ENCODE measurements around the gene IDH3B. TPM values are rescaled to one million over a fixed set of nuclear protein-coding genes. Genes with fewer than 3 reads are reported as not detected.
A peak's percentile ranks its signal among the peaks of the same experiment; 100 is the strongest.

The IDH3B gene
- total and polyA plus RNA-seq, 2 of the 13 experiments (the other 11 are each of a cell fraction or from before 2014, with no cell fraction given): 215 to 254 TPM

- no peaks in the 10 kb centered on the region for H3K79me2 ChIP-seq (ENCODE audit: insufficient read depth, low read length)
- in situ Hi-C loops (cut with HindIII; ENCODE audit: extremely low pct_ligation_motif_present, low pct_unique_long_range_greater_than_20kb): no loop called here
- ATAC-seq (no peak), DNase-seq (ENCODE audit: low spot score) (no peak), FAIRE-seq (no peak)
- BruUV-seq (replicated peaks): no TSS peak
- peak overlapping the region in 2 of 3 experiments; percentile 47 to 72; a peak in 3 of 6 replicates for H3K4me3 ChIP-seq (replicated peaks in 1 of 3; ENCODE audit: insufficient read depth in 1 of 3, low read depth in 2 of 3, low read length in 3 of 3)
- peaks cover 31 to 84% of the 10 kb centered on the region in 2 experiments for H3K27me3 ChIP-seq (ENCODE audit: control insufficient read depth in 1 of 2, insufficient read depth in 2 of 2, low read length in 2 of 2)
- peaks cover 14% of the 10 kb centered on the region for H3K4me1 ChIP-seq (ENCODE audit: insufficient read depth, low read length)
- H3K9ac ChIP-seq (ENCODE audit: insufficient read depth, low read depth, low read length): no peak overlapping the region
- no peak overlapping the region for H2AFZ ChIP-seq (ENCODE audit: low read length)
- peaks cover 6% of the 10 kb centered on the region; the same call in 1 of the 2 replicates for H4K20me1 ChIP-seq (ENCODE audit: insufficient read depth, low read length)
- 0% methylated on average over 10 of the region's 64 CpGs for WGBS (ENCODE audit: low lambda C conversion rate)
- H3K4me2 ChIP-seq (ENCODE audit: low read depth, low read length): peak overlapping the region; percentile 65; the same call in 1 of the 2 replicates
- no peaks in the 10 kb centered on the region for H3K9me3 ChIP-seq (ENCODE audit: low read length)
- intact Hi-C loops (cut with micrococcal nuclease; ENCODE audit: unreplicated experiment): no loop called here
- POLR2A ChIA-PET: interaction anchor here (2.3 kb wide), 1 partner anchor 40 kb away, joined by 8 read pairs; the partner anchor contains the start of gene NOP56
- H3K27ac ChIP-seq (ENCODE audit: extremely low read length, insufficient read depth, low read length): no peak overlapping the region
- CTCF ChIA-PET (ENCODE audit: low intra/inter-chr PET ratio, low total read pairs): no interaction called here
- TF ChIP-seq STAT6 (CRISPR knock-in tag; IDR thresholded peaks at IDR 0.05; ENCODE audit: borderline replicate concordance) (no peak), TBX3 (IDR thresholded peaks at IDR 0.05; ENCODE audit: borderline replicate concordance) (no peak), MEIS2 (CRISPR knock-in tag; IDR thresholded peaks at IDR 0.05) (no peak), ZNF205 (CRISPR knock-in tag; IDR thresholded peaks at IDR 0.05) (no peak), ZNF232 (CRISPR knock-in tag; IDR thresholded peaks at IDR 0.05; ENCODE audit: borderline replicate concordance) (no peak), ZBTB8A (CRISPR knock-in tag; IDR thresholded peaks at IDR 0.05; ENCODE audit: borderline replicate concordance, low read depth) (no peak), ESRRA (CRISPR knock-in tag; IDR thresholded peaks at IDR 0.05; ENCODE audit: low read depth) (no peak), SSRP1 (CRISPR knock-in tag; IDR thresholded peaks at IDR 0.05) (no peak), ZNF12 (CRISPR knock-in tag; IDR thresholded peaks at IDR 0.05) (no peak), SNAPC2 (CRISPR knock-in tag; IDR thresholded peaks at IDR 0.05) (no peak), CCDC6 (CRISPR knock-in tag; IDR thresholded peaks at IDR 0.05) (no peak), ZNF275 (CRISPR knock-in tag; IDR thresholded peaks at IDR 0.05; ENCODE audit: borderline replicate concordance) (no peak), NAIF1 (CRISPR knock-in tag; IDR thresholded peaks at IDR 0.05; ENCODE audit: borderline replicate concordance) (no peak)
- TF ChIP-seq, protein P1, sequence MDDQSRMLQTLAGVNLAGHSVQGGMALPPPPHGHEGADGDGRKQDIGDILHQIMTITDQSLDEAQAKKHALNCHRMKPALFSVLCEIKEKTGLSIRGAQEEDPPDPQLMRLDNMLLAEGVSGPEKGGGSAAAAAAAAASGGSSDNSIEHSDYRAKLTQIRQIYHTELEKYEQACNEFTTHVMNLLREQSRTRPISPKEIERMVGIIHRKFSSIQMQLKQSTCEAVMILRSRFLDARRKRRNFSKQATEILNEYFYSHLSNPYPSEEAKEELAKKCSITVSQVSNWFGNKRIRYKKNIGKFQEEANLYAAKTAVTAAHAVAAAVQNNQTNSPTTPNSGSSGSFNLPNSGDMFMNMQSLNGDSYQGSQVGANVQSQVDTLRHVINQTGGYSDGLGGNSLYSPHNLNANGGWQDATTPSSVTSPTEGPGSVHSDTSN (CRISPR knock-in tag; IDR thresholded peaks at IDR 0.05; ENCODE audit: borderline replicate concordance): no peak
- TF ChIP-seq, protein P2, sequence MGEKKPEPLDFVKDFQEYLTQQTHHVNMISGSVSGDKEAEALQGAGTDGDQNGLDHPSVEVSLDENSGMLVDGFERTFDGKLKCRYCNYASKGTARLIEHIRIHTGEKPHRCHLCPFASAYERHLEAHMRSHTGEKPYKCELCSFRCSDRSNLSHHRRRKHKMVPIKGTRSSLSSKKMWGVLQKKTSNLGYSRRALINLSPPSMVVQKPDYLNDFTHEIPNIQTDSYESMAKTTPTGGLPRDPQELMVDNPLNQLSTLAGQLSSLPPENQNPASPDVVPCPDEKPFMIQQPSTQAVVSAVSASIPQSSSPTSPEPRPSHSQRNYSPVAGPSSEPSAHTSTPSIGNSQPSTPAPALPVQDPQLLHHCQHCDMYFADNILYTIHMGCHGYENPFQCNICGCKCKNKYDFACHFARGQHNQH (CRISPR knock-in tag; IDR thresholded peaks at IDR 0.05): no peak
- TF ChIP-seq, protein P3, sequence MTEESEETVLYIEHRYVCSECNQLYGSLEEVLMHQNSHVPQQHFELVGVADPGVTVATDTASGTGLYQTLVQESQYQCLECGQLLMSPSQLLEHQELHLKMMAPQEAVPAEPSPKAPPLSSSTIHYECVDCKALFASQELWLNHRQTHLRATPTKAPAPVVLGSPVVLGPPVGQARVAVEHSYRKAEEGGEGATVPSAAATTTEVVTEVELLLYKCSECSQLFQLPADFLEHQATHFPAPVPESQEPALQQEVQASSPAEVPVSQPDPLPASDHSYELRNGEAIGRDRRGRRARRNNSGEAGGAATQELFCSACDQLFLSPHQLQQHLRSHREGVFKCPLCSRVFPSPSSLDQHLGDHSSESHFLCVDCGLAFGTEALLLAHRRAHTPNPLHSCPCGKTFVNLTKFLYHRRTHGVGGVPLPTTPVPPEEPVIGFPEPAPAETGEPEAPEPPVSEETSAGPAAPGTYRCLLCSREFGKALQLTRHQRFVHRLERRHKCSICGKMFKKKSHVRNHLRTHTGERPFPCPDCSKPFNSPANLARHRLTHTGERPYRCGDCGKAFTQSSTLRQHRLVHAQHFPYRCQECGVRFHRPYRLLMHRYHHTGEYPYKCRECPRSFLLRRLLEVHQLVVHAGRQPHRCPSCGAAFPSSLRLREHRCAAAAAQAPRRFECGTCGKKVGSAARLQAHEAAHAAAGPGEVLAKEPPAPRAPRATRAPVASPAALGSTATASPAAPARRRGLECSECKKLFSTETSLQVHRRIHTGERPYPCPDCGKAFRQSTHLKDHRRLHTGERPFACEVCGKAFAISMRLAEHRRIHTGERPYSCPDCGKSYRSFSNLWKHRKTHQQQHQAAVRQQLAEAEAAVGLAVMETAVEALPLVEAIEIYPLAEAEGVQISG (CRISPR knock-in tag; IDR thresholded peaks at IDR 0.05): no peak
- no peaks in the 10 kb centered on the region for H3K36me3 ChIP-seq (replicated peaks in 1 of 2; ENCODE audit: control insufficient read depth in 1 of 2, insufficient read depth in 2 of 2, low read length in 2 of 2)
These were observed 28.9 kb upstream of the IDH3B start for GRCh38 chr20:2692886-2693285.

Measured in HepG2 (cell line).